ENCODE data around the gene PTX3.

PTX3 gene

DNA sequence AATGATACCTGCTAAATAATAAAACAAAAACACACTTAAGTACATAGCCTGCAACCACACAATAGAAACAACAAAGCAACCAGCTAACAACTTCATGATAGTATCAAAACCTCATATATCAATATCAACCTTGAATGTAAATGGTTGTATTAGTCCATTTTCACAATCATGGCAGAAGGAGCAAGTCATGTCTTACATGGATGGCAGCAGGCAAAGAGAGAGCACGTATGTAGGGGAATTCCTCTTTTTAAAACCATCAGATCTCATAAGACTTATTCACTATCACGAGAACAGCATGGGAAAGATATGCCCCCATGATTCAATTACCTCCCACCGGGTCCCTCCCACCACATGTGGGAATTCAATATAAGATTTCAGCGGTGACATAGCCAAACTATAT lies 44.5 kb upstream of the PTX3 start:
- H3K4me1 ChIP-seq (ENCODE audit: insufficient read depth, poor library complexity, severe bottlenecking) = peaks cover 18% of the 10 kb centered on the region
- no peak for DNase-seq (ENCODE audit: low spot score)
- TF ChIP-seq, protein P1, sequence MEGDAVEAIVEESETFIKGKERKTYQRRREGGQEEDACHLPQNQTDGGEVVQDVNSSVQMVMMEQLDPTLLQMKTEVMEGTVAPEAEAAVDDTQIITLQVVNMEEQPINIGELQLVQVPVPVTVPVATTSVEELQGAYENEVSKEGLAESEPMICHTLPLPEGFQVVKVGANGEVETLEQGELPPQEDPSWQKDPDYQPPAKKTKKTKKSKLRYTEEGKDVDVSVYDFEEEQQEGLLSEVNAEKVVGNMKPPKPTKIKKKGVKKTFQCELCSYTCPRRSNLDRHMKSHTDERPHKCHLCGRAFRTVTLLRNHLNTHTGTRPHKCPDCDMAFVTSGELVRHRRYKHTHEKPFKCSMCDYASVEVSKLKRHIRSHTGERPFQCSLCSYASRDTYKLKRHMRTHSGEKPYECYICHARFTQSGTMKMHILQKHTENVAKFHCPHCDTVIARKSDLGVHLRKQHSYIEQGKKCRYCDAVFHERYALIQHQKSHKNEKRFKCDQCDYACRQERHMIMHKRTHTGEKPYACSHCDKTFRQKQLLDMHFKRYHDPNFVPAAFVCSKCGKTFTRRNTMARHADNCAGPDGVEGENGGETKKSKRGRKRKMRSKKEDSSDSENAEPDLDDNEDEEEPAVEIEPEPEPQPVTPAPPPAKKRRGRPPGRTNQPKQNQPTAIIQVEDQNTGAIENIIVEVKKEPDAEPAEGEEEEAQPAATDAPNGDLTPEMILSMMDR (IDR thresholded peaks at IDR 0.05; ENCODE audit: poor library complexity, severe bottlenecking) = no peak
- no peak for ATAC-seq (ENCODE audit: low read depth)
- H3K27ac ChIP-seq (ENCODE audit: poor library complexity, severe bottlenecking) = no peak overlapping the region
- no peaks in the 10 kb centered on the region for H3K27me3 ChIP-seq (ENCODE audit: insufficient read depth, poor library complexity, severe bottlenecking)
- no peaks in the 10 kb centered on the region for H3K36me3 ChIP-seq (ENCODE audit: low read depth)
- no peaks in the 10 kb centered on the region for H3K9me3 ChIP-seq (ENCODE audit: severe bottlenecking)
- H3K4me3 ChIP-seq (ENCODE audit: severe bottlenecking) = no peak overlapping the region

DNA sequence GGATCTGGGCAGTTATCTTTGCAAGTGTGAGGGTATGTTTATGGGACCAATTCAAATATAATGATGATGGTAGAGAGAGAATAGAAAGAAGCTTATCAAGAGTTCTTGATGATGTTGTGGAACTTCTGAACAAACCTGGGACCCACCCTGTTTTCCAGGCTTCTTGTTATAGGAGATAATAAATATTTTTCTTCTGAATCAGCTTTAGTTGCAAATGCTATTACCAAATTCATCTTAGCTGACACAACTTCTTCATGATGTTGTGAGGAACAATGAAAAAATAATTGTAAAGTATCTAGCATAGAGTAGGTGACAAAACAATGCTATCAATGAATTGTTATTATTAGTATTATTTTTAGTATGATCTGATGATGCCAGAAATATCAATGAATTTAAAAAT lies 43.5 kb upstream of the PTX3 start:
- DNase-seq (ENCODE audit: low spot score) (no peak), ATAC-seq (ENCODE audit: low read depth) (0 out of 3 replicates have a peak, but pooled peaks have one; percentile 19)
- TF ChIP-seq, protein P1 (IDR thresholded peaks at IDR 0.05; ENCODE audit: poor library complexity, severe bottlenecking) = no peak
- Histone ChIP-seq H3K36me3 (ENCODE audit: low read depth) (no peaks in the 10 kb centered on the region), H3K4me1 (ENCODE audit: insufficient read depth, poor library complexity, severe bottlenecking) (peaks cover 17% of the 10 kb centered on the region), H3K27me3 (ENCODE audit: insufficient read depth, poor library complexity, severe bottlenecking) (no peaks in the 10 kb centered on the region), H3K27ac (ENCODE audit: poor library complexity, severe bottlenecking) (no peak overlapping the region), H3K9me3 (ENCODE audit: severe bottlenecking) (no peaks in the 10 kb centered on the region), H3K4me3 (ENCODE audit: severe bottlenecking) (no peak overlapping the region)

DNA sequence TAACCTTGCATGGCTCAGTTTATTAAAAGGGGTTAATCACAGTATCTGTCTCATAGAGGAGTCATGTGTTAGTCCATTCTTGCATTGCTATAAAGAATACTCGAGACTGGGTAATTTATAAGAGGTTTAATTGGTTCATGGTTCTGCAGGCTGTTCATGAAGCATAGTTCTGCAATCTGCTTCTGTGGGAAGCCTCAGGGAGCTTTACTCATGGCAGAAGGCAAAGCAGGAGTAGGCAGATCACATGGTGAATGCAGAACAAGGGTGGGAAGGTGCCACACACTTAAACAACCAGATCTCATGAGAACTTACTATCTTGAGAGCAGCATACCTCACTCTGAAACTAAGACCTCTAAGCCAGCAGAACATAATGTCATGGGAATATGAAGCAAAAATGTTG lies 42.2 kb upstream of the PTX3 start:
- Histone ChIP-seq H3K27me3 (ENCODE audit: insufficient read depth, poor library complexity, severe bottlenecking) (no peaks in the 10 kb centered on the region), H3K27ac (ENCODE audit: poor library complexity, severe bottlenecking) (no peak overlapping the region), H3K4me1 (ENCODE audit: insufficient read depth, poor library complexity, severe bottlenecking) (peaks cover 6% of the 10 kb centered on the region), H3K36me3 (ENCODE audit: low read depth) (no peaks in the 10 kb centered on the region), H3K9me3 (ENCODE audit: severe bottlenecking) (no peaks in the 10 kb centered on the region), H3K4me3 (ENCODE audit: severe bottlenecking) (no peak overlapping the region)
- no peak for DNase-seq (ENCODE audit: low spot score)
- TF ChIP-seq, protein P1 (IDR thresholded peaks at IDR 0.05; ENCODE audit: poor library complexity, severe bottlenecking) = no peak
- no peak for ATAC-seq (ENCODE audit: low read depth)

DNA sequence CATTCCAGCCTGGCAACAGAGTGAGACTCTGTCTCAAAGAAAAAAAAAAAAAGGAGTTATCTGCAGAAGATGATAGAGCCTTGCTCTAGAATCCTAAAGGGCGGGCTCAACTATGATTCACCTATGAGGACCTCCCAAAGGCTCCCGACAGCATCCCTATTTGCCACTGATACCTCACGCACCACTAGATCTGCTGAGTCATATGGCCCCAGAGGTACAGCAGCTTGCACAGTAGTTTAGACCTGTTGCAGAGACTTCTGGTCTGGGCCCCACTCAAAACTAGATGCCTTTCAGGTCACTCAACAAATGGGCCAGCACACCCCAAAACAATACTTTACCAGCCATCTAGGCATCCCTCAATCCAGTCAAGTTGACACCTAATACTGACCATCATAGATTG lies 38.1 kb upstream of the PTX3 start:
- H3K27me3 ChIP-seq (ENCODE audit: insufficient read depth, poor library complexity, severe bottlenecking) = no peaks in the 10 kb centered on the region
- no peak for ATAC-seq (ENCODE audit: low read depth)
- H3K4me1 ChIP-seq (ENCODE audit: insufficient read depth, poor library complexity, severe bottlenecking) = no peaks in the 10 kb centered on the region
- H3K9me3 ChIP-seq (ENCODE audit: severe bottlenecking) = no peaks in the 10 kb centered on the region
- no peaks in the 10 kb centered on the region for H3K36me3 ChIP-seq (ENCODE audit: low read depth)
- no peak overlapping the region for H3K27ac ChIP-seq (ENCODE audit: poor library complexity, severe bottlenecking)
- DNase-seq (ENCODE audit: low spot score) = no peak
- H3K4me3 ChIP-seq (ENCODE audit: severe bottlenecking) = no peak overlapping the region
- TF ChIP-seq, protein P1 (IDR thresholded peaks at IDR 0.05; ENCODE audit: poor library complexity, severe bottlenecking) = no peak

DNA sequence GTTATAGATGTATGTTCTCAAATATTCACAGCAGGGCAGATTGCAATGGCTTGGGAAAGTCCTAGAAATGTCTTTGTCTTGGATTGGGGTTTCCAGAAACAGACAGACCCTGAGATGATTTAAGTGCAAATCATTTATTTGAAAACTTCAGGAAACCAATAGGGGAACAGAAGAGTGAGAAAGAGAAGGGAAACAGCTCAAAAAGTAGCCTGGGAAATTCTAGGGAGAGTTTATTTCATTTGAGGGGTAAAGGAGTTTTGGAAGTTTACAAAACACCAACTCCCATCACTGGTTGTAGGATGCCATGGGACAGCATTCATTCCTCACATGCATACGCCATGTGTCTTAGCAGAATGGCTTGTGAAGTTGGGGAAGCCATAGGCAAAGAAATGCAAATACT lies 32.3 kb upstream of the PTX3 start:
- Histone ChIP-seq H3K9me3 (ENCODE audit: severe bottlenecking) (no peaks in the 10 kb centered on the region), H3K27me3 (ENCODE audit: insufficient read depth, poor library complexity, severe bottlenecking) (no peaks in the 10 kb centered on the region), H3K4me3 (ENCODE audit: severe bottlenecking) (no peak overlapping the region), H3K27ac (ENCODE audit: poor library complexity, severe bottlenecking) (no peak overlapping the region), H3K36me3 (ENCODE audit: low read depth) (no peaks in the 10 kb centered on the region), H3K4me1 (ENCODE audit: insufficient read depth, poor library complexity, severe bottlenecking) (peaks cover 10% of the 10 kb centered on the region)
- DNase-seq (ENCODE audit: low spot score) (no peak), ATAC-seq (ENCODE audit: low read depth) (no peak)
- TF ChIP-seq, protein P1 (IDR thresholded peaks at IDR 0.05; ENCODE audit: poor library complexity, severe bottlenecking) = no peak

Data from RWPE2 (cell line).